Measurements from ENCODE around the gene KIFAP3. TPM values are rescaled to one million over a fixed set of nuclear protein-coding genes. Genes with fewer than 3 reads are reported as not detected.
A peak's percentile ranks its signal among the peaks of the same experiment; 100 is the strongest.
"Not testable (repeated sequence)": the region's sequence is repeated elsewhere in the genome, so short reads cannot be mapped to it uniquely, and the experiment has no call there.

Gene KIFAP3
- total RNA-seq, 1 donor from 2014 or later, result 35.1 TPM

DNA sequence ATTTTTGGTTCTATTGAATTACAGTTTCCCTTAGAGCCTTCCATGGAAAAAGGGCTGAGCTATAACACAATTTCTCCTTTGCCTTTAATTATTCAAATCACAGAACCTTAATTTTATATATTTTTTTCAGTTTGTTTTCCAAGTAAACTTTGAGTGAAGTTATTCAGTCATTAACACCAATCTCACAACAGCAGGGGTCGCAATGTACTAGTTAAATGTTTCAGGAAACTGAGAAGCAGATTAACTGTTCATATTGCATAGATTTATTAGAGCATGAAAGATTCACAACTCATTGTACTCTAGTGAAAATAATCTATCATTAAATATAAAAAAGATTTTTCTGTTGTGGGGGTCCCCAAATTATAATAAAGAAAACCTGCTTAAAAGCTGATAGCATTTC lies 64.1 kb downstream of the KIFAP3 start:
- H3K27ac Mint-ChIP-seq (ENCODE audit: unreplicated experiment), result no peak overlapping the region
- peaks cover 11% of the 10 kb centered on the region for H3K9me3 Mint-ChIP-seq (ENCODE audit: unreplicated experiment)
- peak; percentile 68 for TF ChIP-seq CTCF (IDR thresholded peaks at IDR 0.05)
- DNase-seq (ENCODE audit: extremely low spot score, unreplicated experiment), result no peak
- H3K4me3 Mint-ChIP-seq (ENCODE audit: unreplicated experiment), result no peak overlapping the region
- peaks cover 13% of the 10 kb centered on the region for H3K4me1 Mint-ChIP-seq (ENCODE audit: unreplicated experiment)
- no peaks in the 10 kb centered on the region for H3K27me3 Mint-ChIP-seq (ENCODE audit: unreplicated experiment)
- peaks cover 23% of the 10 kb centered on the region for H3K36me3 Mint-ChIP-seq (ENCODE audit: unreplicated experiment)

DNA sequence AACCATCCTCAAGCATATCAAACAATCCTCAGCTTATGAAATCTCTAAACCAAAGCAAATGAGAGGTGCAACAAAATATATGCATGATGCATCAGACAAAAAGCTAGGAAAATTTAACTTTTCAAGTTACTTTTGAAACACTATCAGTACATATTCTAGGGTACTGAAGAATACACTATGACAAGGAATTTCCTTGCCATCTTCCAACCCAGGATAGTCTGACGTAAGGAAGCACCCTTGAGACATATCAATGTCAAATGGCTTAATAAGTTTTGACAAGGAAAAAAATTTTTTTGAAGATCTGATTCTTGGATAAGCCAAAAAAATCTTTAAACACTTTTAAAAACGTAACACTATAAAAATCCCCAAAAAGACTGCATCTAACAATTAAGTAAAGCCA lies 64.9 kb downstream of the KIFAP3 start:
- no peaks in the 10 kb centered on the region for H3K27me3 Mint-ChIP-seq (ENCODE audit: unreplicated experiment)
- H3K27ac Mint-ChIP-seq (ENCODE audit: unreplicated experiment), result no peak overlapping the region
- DNase-seq (ENCODE audit: extremely low spot score, unreplicated experiment), result no peak
- no peak for TF ChIP-seq CTCF (IDR thresholded peaks at IDR 0.05)
- H3K4me3 Mint-ChIP-seq (ENCODE audit: unreplicated experiment), result no peak overlapping the region
- H3K4me1 Mint-ChIP-seq (ENCODE audit: unreplicated experiment), result peaks cover 13% of the 10 kb centered on the region
- H3K36me3 Mint-ChIP-seq (ENCODE audit: unreplicated experiment), result peaks cover 21% of the 10 kb centered on the region
- peaks cover 11% of the 10 kb centered on the region for H3K9me3 Mint-ChIP-seq (ENCODE audit: unreplicated experiment)

DNA sequence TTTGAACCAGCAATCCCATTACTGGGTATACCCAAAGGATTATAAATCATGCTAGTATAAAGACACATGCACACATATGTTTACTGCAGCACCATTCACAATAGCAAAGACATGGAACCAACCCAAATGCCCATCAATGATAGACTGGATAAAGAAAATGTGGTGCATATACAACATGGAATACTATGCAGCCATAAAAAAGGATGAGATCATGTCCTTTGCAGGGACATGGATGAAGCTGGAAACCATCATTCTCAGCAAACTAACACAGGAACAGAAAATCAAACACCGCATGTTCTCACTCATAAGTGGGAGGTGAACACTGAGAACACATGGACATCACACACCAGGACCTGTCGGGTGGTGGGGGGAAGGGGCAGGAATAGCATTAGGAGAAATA lies 65.8 kb downstream of the KIFAP3 start:
- H3K27me3 Mint-ChIP-seq (ENCODE audit: unreplicated experiment); H3K4me3 Mint-ChIP-seq (ENCODE audit: unreplicated experiment); H3K27ac Mint-ChIP-seq (ENCODE audit: unreplicated experiment); DNase-seq (ENCODE audit: extremely low spot score, unreplicated experiment): not testable (repeated sequence)
- Mint-ChIP-seq H3K36me3 (ENCODE audit: unreplicated experiment) (peaks cover 21% of the 10 kb centered on the region), H3K4me1 (ENCODE audit: unreplicated experiment) (peaks cover 13% of the 10 kb centered on the region), H3K9me3 (ENCODE audit: unreplicated experiment) (peaks cover 11% of the 10 kb centered on the region)

DNA sequence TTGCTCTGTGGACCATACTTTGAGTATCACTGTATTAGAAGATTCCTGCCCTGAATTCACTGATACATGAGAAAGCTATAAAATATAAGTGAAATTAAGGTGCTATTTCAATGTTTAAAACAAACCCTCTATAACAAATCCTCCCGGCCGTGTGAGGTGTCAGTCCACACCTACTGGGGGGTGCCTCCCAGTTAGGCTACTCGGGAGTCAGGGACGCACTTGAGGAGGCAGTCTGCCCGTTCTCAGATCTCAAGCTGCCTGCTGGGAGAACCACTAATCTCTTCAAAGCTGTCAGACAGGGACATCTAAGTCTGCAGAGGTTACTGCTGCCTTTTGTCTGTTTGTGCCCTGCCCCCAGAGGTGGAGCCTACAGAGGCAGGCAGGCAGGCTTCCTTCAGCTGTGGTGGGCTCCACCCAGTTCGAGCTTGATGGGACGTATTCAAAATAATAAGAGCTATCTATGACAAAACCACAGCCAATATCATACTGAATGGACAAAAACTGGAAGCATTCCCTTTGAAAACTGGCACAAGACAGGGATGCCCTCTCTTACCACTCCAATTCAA lies 71.1 kb downstream of the KIFAP3 start:
- H3K36me3 Mint-ChIP-seq (ENCODE audit: unreplicated experiment), result peaks cover 16% of the 10 kb centered on the region
- peaks cover 11% of the 10 kb centered on the region for H3K9me3 Mint-ChIP-seq (ENCODE audit: unreplicated experiment)
- H3K27ac Mint-ChIP-seq (ENCODE audit: unreplicated experiment); H3K4me3 Mint-ChIP-seq (ENCODE audit: unreplicated experiment); H3K27me3 Mint-ChIP-seq (ENCODE audit: unreplicated experiment); DNase-seq (ENCODE audit: extremely low spot score, unreplicated experiment); H3K4me1 Mint-ChIP-seq (ENCODE audit: unreplicated experiment): not testable (repeated sequence)

GRCh38 chr1:170001266-170001665 lies 73.2 kb downstream of the KIFAP3 start:
- Mint-ChIP-seq H3K36me3 (ENCODE audit: unreplicated experiment) (peaks cover 12% of the 10 kb centered on the region), H3K4me1 (ENCODE audit: unreplicated experiment) (peaks cover 4% of the 10 kb centered on the region), H3K9me3 (ENCODE audit: unreplicated experiment) (no peaks in the 10 kb centered on the region), H3K27me3 (ENCODE audit: unreplicated experiment) (no peaks in the 10 kb centered on the region), H3K4me3 (ENCODE audit: unreplicated experiment) (no peak overlapping the region), H3K27ac (ENCODE audit: unreplicated experiment) (no peak overlapping the region)
- TF ChIP-seq CTCF (IDR thresholded peaks at IDR 0.05), result no peak
- DNase-seq (ENCODE audit: extremely low spot score, unreplicated experiment), result no peak

DNA sequence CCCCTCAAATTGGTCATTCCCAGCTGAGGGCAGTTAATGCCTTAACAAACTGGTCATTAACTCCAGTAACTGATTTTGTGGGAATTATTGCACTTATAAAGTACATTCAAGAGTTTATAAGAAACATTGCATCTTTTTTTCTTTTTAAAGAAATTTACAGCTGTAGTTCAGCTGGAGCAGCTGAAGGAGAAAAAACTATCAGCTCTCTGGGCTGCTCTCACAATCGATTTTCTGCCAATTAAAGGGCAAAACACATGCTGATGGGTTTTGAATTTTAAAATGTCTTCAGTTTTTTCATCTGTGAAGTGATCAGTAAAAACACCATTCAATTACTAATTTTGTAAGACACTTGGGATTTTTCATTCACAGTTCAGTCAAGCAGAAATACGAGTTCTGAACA lies 74.7 kb downstream of the KIFAP3 start:
- H3K4me3 Mint-ChIP-seq (ENCODE audit: unreplicated experiment), result no peak overlapping the region
- no peak for DNase-seq (ENCODE audit: extremely low spot score, unreplicated experiment)
- no peak overlapping the region for H3K27ac Mint-ChIP-seq (ENCODE audit: unreplicated experiment)
- peaks cover 4% of the 10 kb centered on the region for H3K4me1 Mint-ChIP-seq (ENCODE audit: unreplicated experiment)
- peaks cover 13% of the 10 kb centered on the region for H3K36me3 Mint-ChIP-seq (ENCODE audit: unreplicated experiment)
- no peaks in the 10 kb centered on the region for H3K27me3 Mint-ChIP-seq (ENCODE audit: unreplicated experiment)
- H3K9me3 Mint-ChIP-seq (ENCODE audit: unreplicated experiment), result no peaks in the 10 kb centered on the region
- TF ChIP-seq CTCF (IDR thresholded peaks at IDR 0.05), result no peak
